HG02943 (cell line): Measurements from ENCODE around the gene CNTN4.

ENCODE experiments used
- ATAC-seq: cut with Tn5 transposase; IDR thresholded peaks from one replicate; pipeline ENCODE4 v1.9.1; 2021; ENCODE audit warnings: mild to moderate bottlenecking, low read depth, moderate library complexity; ENCODE audit not compliant: unreplicated experiment

CNTN4 gene

DNA sequence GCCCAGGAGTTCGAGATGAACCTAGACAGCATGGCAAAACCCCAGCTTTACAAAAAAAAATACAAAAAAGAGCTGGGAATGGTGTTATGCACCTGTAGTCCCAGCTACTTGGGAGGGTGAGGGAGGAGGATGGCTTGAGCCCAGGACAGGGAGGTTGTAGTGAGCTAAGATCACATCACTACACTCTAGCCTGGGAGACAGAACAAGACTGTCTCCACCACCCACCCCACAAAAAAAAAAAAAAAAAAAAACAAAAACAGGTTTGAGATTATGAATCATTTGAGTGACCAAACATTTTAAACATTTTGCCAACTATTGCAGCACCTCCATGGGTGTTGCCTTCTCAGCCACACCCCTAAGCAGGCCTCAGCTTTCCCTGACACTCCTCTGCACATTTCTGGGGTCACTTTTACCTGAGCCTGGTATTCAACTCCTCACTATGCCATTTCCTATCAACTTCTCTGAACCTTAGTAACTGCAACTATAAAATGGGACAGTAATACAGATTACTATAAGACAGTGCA lies 969.8 kb downstream of the CNTN4 start:
- no peak for ATAC-seq

DNA sequence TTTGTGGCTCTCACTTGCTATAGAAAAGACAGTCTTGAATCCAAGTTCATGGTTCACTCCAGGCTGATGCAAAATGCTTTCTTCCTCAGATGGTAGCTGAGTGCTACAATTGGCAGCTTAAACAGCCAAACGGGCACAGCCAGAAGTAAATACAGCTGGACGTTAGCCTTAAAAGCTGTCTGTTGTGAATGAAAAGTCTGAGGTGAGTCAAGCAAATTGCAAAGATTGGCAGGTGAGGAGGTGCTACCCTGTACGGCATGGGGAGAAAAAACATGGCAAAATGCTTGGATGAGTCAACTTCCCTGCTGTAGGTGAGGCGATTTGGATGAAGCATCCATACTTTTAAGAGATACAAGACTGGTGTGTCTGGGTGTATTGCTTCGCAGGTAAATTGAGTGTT lies 971.1 kb downstream of the CNTN4 start:
- ATAC-seq = no peak

DNA sequence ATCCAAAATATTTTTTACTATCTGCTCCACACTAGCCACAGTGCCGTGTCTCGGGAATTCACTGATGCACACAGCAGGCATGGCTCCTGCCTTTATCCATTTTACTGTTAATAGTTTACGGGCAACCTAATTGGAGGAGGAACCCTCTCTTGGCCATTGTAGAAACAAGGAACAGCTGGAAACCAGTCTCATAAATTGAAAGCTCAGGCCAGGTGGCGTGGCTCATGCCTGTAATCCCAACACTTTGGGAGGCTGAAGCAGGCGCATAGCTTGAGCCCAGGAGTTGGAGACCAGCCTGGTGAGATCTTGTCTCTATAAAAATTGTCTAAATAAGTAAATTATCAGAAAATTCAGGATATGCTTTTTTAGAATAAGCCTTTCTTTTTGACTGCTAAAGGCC lies 972.5 kb downstream of the CNTN4 start:
- no peak for ATAC-seq

DNA sequence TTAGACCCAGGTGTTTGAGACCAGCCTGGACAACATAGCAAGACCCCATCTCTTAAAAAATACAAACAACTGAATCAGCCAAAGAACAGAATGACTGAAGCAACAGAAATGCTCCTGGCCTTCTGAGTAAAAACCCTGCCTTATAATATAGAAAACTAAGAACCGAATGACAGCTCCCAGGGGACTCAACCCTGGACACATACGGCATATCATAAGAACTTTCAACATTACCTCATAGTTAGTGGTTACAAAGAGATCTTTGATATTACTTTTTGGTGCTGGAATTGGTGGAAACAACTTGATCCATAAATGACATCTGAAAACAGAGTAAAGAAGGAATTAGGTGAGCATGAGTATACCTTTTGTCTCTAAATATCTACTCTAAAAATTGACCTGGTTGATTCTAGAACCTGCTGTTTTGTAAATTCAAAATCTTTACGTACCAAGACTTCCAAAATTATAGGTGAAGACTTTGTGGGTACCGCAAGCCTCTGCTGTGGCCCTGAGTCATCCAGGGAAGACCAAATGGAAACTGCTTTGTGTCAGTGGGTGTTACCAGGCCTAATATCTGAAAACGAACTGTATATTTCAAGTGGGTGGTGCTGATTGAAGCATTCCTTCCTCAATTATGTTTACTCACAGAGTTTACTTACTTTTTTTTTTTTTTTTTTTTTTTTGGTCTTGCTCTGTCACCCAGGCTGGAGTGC lies 976.0 kb downstream of the CNTN4 start:
- ATAC-seq = no peak

GRCh38 chr3:3080309-3080708 lies 981.6 kb downstream of the CNTN4 start:
- no peak for ATAC-seq

GRCh38 chr3:3081381-3082233 lies 982.9 kb downstream of the CNTN4 start:
- peak; percentile 46 for ATAC-seq

DNA sequence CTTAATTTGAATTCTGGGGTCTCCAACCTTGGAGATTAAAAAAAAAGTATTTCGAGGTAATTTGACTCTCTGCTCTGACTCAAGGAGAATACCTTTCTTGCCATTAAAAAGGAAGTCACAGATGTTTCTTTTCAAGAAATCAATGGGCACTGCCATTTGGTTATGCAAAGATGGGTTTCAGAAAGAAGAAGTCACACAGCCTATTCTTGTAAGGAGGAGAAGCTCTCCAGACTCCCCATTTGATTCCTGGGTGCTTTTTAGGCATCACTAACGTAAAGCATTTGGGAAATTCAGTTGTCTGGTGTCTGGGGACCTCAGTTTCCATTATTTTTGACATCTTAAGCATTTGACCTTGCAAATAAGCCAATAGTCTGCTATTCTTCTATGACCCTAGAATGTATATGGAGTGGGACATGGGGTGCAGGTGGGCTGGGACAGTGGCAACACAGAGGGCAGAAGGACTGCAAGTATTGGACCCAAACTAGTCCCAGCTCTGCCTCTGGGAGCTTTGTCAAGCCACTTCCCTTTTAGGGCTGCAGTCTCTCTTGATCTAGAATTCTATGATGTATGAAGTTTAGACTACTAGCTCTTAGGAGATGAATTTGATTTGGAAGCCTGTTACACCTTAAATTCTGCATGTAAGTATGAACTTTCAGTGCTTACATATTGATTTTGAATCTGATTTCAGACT lies 983.7 kb downstream of the CNTN4 start:
- peak; percentile 82 for ATAC-seq

- no peak for ATAC-seq
Observed at GRCh38 chr3:3084890-3085289, 986.2 kb downstream of the CNTN4 start.

DNA sequence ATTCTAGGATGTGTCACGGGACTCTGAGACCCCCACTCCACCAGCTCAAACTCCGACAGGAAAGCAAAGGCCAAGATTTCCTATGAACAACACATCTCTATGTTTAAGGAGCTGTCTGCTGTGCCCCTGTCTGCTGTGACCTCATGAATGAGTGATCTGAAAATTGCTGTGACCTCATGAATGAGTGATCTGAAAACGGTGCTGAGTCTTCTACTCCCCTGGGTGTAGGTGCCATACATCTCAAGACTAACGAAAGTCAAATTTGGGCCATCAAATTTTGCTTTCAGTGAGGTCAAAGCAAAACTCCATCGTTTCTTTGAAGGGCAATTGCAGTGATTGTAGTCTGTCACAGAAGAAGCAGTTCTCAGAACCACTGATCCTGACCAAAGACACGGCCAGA lies 987.1 kb downstream of the CNTN4 start:
- no peak for ATAC-seq

DNA sequence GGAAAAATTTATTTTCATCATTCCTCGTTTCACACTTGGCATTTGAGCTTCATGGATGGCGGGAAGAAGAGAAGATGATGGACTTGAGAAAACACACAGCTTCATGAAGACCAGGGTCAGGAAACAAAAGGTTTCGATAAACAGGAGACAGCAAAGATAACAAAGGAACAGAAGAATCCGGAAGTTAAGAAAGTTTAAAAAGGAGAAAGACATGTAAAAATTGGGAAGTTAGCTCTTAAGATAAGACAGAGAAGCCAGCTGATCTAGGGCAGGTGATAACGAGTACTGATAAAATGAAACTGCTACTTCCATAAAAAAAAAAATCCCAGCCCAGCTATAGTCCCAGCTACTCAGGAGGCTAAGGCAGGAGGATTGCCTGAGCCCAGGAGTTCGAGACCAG lies 987.6 kb downstream of the CNTN4 start:
- no peak for ATAC-seq

- no peak for ATAC-seq
Observed at GRCh38 chr3:3087279-3087678, 988.6 kb downstream of the CNTN4 start.

- ATAC-seq = no peak
Observed at GRCh38 chr3:3087716-3088465, 989.2 kb downstream of the CNTN4 start.

GRCh38 chr3:3089017-3089416 lies 990.4 kb downstream of the CNTN4 start:
- ATAC-seq = peak; percentile 98

- ATAC-seq = no peak
Observed at GRCh38 chr3:3097958-3098357, 999.3 kb downstream of the CNTN4 start.

DNA sequence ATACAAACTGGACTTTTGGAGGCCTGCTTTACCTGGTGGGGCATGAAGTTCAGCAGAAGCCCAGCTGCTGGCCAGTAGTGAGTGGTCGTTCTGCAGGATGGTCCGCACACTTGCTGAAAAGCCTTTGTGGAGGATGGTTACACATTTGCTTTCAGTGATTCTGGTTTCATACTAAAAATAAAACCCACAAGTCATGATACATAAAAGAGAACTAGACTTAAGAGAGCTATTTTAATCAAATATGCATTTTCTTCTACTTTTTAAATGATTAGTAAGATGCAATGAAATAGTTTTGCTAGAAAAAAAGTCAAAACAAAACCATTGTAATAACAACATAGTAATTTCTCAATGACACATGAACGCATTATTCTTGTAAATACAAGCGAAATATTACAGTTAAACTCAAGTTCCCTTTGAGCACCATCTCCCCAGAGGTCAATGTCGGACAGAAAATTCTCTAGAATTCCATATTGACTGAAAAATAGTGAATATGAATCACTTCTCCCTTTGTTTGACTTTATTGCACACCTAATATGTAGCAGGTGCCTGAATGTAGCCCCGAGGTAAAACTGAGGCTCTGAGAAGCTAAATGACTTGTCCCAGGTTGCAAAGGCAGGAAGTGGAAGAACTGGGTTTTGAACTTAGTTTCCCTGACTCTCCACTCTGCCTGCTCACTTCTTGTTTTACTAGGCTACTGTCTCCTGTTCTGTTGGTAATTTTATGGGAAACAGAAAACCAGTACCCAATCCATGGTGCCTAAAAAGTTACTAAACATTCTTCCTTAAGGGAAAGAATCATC lies 1003.2 kb downstream of the CNTN4 start:
- ATAC-seq = no peak

DNA sequence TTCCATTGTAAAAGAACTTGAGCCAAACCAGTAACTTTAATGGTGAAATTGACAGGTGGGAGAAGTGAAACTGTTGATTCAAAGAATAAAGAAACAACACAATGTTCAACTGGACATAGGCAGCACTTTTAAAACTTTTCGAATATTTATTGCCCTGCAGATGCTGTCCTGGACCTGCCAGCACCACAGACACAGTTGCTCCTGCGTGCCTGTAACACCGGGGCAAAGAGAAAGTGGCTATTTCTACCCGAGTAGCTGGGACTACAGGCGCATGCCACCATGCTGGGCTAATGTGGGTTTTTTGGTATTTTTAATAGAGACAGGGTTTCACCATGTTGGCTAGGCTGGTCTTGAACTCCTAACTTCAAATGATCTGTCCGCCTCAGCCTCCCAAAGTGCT lies 1004.1 kb downstream of the CNTN4 start:
- no peak for ATAC-seq

DNA sequence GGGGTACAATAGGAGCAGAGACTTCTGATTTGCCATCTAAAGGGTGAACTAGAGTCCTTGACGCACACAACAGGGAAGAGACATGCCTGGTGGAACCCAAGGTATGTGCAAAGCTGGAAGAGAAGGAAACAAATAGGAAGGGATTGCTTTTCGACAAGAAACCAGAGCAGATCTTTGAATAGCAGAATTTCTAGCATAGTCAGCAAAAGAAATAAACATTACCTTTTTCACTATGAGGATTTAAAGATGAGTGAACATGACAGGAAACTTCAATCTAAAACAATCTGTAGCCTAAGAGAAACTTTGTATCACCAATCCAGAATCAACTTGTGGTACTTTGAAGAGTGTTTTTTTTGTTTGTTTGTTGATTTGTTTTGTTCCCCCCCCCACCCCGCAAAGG lies 1006.6 kb downstream of the CNTN4 start:
- no peak for ATAC-seq

DNA sequence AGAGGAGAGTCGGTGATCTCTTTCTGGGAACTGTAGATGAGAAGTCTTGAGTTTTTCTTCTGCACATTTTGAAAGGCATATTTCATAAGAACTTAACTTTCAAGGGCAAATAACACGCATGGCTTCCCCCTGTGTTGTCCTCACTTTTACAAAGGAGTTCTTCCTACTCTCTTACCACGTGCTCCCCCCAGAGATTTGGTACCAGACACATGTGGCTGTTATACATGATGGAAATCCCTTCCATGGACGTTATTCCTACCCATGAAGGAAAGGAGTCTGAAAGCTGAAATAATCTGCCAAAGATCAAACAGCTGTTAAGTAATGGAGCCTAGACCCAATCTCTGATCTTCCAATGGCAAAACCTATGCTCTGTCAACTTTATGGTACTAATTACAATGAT lies 1007.1 kb downstream of the CNTN4 start:
- ATAC-seq = no peak

DNA sequence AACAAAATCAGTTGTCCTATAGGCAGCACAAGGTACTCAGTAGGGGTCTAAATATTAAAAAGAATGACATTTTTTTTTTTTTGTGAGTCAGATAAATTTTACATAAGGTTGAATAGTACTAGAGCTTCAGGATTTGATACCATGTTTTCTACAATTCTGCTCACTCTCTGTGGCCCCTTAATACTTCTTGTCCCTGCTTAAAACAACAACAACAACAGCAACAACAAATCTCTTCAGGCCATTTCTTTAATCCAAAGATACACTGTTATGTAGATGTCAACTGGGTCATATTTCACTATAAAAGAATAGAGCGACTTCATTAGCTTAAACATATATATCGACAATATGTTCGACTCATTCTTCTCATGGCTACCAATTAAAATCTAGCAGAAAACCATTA lies 1008.5 kb downstream of the CNTN4 start:
- ATAC-seq = no peak
